Fibroblast of lung (primary cell): Measurements from ENCODE around the gene RFTN2.

ENCODE experiments used
- EZH2 ChIP-seq: IDR thresholded peaks from 2 replicates; pipeline ENCODE4 v1.5.1; 2012; ENCODE audit warnings: low read length, control low read depth, mild to moderate bottlenecking; ENCODE audit errors: missing control alignments
- TF ChIP-seq, protein P1 (sequence below), 2 donors: IDR thresholded peaks in 1 of 2; conservative IDR thresholded peaks in 1 of 2; 1 replicate in 1 of 2; 2 replicates in 1 of 2; pipeline ENCODE4 v1.5.1; 2011 to 2012; ENCODE audit warnings: low read length in 2 of 2, control low read depth in 1 of 2, inconsistent platforms in 1 of 2, low read depth in 1 of 2, mild to moderate bottlenecking in 1 of 2

DNA sequence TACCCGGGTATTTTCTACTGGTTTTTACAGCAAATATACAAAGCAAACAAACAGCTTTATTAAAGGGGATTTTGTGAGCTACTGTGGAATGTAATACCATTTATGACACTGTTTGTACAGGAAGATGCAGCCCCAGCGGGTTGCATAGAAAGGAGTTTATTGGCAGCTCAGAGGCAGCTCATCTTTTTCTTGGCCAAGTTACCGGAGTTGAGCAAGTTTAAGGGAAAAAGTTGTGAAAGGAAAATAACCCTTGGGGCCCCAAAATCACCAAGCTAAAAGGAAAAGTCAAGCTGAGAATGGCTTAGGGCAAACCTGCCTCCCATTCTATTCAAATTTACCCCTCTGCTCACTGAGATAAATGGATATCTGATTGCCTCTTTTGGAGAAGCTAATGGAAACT, 98.8 kb downstream of the RFTN2 start:
- no peak for TF ChIP-seq EZH2
- TF ChIP-seq, protein P1, sequence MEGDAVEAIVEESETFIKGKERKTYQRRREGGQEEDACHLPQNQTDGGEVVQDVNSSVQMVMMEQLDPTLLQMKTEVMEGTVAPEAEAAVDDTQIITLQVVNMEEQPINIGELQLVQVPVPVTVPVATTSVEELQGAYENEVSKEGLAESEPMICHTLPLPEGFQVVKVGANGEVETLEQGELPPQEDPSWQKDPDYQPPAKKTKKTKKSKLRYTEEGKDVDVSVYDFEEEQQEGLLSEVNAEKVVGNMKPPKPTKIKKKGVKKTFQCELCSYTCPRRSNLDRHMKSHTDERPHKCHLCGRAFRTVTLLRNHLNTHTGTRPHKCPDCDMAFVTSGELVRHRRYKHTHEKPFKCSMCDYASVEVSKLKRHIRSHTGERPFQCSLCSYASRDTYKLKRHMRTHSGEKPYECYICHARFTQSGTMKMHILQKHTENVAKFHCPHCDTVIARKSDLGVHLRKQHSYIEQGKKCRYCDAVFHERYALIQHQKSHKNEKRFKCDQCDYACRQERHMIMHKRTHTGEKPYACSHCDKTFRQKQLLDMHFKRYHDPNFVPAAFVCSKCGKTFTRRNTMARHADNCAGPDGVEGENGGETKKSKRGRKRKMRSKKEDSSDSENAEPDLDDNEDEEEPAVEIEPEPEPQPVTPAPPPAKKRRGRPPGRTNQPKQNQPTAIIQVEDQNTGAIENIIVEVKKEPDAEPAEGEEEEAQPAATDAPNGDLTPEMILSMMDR (conservative IDR thresholded peaks at IDR 0.05 in 1 of 2, IDR thresholded peaks at IDR 0.05 in 1 of 2; ENCODE audit: low read depth in 1 of 2, low read length in 2 of 2), result no peak
